HL-60/S4 (cell line): Measurements from ENCODE around the gene GRB2.
"Not testable (repeated sequence)": the region's sequence is repeated elsewhere in the genome, so short reads cannot be mapped to it uniquely, and the experiment has no call there.

Experiments
- in situ Hi-C: fragments of 300-500 bp; cut with MboI; formaldehyde crosslinking; loops from 2 replicates; pipeline ENCODE4 v1.14.3; 2022; ENCODE audit warnings: low sequenced_read_pairs

GRB2 gene

DNA sequence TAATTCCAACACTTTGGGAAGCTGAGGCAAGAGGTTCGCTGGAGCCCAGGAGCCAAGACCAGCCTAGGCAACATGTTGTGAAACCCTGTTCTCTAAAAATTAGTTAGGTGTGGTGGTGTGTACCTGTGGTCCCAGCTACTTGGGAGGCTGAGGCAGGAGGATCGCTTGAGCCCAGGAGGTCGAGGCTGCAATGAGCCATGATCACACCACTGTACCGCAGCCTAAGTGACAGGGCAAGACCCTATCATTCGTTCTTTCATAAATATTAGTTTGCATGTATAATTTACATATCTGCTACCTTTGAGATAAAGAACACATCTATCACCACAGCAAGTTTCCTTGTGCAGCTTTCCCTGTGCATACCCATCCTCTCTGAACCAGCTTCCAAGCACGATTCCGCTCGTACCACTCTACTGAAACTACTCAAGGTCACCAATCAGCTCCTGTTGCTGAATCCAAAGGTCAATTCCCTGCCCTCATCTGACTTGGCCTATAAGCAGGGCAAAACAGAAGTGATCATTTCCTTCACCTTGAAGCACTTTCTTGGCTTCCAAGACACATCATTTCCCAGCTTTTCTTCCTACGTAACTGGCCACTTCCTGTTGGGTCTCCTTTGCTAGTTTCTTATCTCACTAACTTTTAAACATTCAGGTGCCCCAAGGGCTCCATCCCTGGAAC is 49.1 kb downstream of the GRB2 start:
- in situ Hi-C loops: loop anchor here (10.0 kb wide), 1 partner anchor 62 kb away; no protein-coding TSS in a partner anchor

DNA sequence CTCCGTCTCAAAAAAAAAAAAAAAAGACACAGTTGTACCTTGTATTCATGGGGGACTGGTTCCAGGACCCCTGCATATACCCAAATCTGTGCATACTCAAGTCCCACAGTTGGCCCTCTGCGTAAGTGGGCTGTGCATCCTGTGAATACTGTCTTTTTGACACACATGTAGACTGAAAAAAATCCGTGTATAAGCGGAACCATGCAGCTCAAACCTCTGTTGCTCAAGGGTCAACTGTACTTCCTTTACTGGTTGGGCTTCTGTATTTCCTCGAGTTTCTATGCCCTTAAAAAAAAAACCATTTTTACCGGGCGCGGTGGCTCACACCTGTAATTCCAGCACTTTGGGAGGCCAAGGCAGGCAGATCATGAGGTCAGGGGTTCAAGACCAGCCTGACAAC is 52.3 kb downstream of the GRB2 start:
- in situ Hi-C loops: loop anchor here (10.0 kb wide), 1 partner anchor 58 kb away; no protein-coding TSS in a partner anchor

DNA sequence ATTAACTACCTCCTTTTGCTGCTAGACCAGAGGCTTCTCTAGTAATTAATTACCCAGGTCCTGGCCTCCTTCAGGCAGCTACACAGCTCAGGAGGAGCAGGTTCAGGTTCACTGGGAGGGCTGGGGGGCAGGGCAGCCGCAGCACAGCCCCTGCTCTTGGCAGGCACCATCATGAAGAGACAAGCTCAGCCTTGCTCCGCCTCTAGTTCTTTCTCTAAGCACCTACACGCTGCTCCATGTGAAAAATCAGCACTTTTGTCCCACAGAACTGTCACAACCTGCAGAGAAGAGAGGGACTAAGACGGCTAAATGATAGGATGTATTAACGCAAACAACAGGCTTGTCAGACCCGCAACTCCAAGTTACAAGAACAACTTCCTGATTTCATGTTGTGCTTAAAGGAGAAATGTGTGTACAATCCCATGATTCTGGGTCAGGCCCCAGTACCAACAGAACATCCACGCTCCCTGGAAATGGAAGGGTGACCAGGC is 53.4 kb downstream of the GRB2 start:
- in situ Hi-C loops: loop anchor here (10.0 kb wide), 1 partner anchor 57 kb away; no protein-coding TSS in a partner anchor

DNA sequence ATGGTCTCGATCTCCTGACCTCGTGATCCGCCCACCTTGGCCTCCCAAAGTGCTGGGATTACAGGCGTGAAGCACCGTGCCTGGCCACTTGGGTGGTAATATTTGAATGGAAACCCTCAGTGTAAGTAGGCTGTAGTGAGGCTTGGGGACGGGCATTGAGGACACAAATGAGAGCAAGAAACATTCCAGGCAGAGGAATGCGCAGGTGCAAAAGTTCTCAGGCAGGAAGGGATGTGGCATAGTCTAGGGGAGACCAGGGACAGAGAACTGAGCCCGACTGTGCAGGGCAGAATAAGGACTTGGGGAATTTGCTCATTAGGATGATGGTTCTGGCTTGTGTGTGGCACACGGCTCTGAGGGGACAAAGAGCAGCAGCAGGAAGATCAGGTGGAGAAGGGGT is 54.8 kb downstream of the GRB2 start:
- in situ Hi-C loops: loop anchor here (10.0 kb wide), 1 partner anchor 56 kb away; no protein-coding TSS in a partner anchor

DNA sequence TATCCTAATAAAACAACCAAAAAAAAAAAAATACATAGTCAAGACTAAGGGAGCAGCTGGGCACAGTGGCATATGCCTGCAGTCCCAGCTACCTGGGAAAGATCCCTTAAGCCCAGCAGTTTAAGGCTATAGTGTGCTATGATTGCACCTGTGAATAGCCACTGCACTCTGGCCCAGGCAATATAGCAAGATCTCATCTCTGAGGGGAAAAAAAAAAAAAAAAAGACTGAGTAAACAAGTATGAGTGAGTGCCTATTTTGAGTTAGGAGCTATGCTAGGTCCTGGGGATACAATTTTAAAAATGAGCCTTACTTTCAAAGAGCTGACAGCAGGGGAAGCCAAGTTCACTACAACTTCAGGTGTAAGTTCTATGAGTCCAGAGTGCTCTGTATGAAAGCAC is 55.4 kb downstream of the GRB2 start:
- in situ Hi-C loops: loop anchor here (10.0 kb wide), 1 partner anchor 55 kb away; no protein-coding TSS in a partner anchor

DNA sequence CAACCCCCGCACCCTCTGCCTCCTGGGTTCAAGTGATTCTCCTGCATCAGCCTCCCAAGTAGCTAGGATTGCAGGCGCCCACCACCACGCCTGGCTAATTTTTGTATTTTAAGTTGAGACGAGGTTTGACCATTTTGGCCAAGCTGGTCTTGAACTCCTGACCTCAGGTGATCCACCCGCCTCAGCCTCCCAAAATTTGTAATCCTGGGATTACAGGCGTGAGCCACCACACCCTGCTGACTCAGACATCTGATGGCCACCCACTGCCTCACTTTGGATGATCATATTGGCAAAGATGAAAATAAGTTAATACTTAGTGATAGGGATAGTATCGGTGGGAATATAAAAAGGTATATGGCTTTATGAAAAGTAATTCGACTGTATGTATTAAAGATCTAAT is 55.9 kb downstream of the GRB2 start:
- in situ Hi-C loops: no loop called here

DNA sequence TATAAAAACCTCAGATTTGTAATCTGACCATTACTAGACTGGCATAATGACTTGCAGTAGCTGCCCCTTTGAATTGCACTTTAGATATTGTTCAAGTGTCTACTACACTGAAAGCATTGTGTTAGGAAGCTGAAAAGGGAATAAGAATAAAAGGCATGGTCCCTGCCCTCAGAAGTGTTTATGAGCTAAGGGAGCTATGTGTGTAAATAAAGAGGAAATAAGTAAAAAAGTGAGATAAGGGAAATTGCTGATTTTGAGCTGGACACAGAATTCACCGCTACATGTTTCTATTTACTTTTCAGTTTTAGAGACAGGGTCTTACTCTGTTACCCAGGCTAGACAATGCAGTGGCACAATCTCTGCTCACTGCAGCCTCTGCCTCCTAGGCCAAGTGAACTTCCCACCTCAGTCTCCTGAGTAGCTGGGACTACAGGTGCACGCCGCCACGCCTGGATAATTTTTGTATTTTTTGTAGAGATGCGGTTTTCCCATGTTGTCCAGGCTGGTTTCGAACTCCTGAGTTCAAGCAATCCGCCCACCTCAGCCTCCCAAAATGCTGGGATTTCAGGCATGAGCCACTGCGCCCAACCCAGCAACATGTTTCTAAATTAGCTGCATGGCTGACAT is 57.0 kb downstream of the GRB2 start:
- in situ Hi-C loops: no loop called here

DNA sequence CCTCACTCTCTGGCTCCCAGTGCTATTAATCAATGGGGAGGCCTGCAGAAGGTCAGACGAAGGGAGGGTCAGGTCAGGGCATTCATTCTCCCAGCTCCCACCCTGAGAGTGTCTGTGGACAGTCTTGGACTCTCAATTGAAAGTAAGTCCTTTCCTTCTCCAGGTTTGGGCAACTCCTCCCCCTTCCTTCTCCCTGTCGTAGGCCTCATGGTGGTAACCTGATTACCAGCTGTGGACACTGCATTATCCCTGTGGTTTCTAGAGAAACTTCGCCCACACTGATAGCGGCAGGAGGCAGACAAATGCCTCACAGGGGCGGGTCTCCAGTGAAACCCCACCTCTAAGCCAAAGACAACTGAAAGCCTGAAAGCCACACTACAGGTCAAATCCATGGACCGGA is 58.6 kb downstream of the GRB2 start:
- in situ Hi-C loops: no loop called here

DNA sequence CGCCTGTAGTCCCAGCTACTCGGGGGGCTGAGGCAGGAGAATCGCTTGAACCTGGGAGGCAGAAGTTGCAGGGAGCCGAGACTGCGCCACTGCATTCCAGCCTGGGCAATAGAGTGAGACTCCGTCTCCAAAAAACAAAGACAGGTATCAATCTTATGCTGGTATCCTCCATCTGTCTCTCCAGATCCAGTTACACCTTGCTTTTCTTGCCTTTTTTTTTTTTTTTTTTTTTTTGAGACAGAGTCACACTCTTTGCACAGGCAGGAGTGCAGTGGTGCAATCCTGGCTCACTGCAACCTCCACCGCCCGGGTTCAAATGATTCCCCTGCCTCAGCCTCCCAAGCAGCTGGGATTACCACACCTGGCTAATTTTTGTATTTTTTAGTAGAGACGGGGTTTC is 59.1 kb downstream of the GRB2 start:
- in situ Hi-C loops: not testable (repeated sequence)

DNA sequence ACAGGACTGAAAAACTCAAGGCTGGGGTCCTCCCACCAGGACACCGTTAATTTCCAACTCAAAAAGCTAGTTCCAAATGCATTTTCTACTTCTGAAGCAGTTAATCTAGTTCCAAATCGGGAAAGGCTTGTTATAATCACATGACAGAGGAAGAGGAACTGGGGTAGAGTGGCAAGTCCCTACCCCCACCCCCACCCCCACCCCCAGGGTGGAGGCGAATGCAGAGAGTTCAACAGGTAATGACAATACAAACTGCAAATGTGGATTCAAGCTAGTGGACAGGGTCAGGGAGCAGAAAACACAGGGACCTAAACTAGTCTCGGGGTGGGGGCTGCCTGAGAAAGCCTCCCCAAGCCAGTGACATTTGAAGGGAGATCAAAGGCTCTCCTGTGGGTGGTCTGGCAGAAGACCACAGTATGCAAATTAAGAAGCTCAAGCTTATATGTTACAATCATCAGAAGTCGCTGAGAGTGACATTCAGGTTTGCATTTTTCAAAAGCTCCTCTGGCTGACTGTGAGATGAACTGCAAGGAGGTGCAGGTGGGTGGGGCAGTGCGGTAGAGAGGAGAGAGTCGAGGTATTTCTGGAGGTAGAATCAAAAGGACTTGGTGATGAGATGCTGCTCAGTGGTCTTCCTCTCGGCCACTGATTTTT is 59.8 kb downstream of the GRB2 start:
- in situ Hi-C loops: no loop called here

DNA sequence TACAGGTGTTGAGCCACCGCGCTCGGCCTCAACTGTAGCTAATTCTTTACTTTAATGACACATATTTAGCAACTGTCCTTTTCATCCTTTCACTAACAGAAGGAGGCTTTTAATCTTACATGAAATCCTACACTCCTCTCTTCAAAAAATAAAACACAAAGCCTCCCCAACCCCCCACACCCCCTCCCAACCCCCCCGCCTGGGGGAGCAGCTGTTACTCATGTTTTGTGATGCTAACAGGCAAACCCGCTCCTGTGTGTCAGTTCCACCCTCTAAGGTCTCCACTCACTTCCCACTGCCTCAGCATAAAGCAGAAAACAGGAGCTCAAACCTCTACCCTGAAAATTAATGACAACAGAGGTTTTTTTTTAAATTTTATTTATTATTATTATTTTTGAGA is 60.8 kb downstream of the GRB2 start:
- in situ Hi-C loops: no loop called here

DNA sequence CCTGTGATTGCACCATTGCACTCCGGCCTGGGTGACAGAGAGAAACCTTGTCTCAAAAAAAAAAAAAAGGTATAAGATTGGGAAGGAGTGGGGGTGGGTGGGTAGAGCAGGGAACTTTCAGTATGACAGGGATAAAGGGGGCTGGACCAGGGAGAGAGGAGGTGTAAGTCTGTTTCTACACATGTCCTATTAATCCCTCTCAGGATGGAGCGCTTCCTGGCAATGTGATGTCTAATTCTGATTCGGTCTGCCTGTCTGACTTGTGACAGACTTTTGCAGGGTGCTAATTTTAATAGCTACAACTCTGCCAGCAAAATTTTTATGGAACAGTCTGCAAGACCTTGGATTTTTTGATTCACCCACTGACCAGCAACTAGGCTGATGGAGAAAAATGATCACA is 62.5 kb downstream of the GRB2 start:
- in situ Hi-C loops: no loop called here

DNA sequence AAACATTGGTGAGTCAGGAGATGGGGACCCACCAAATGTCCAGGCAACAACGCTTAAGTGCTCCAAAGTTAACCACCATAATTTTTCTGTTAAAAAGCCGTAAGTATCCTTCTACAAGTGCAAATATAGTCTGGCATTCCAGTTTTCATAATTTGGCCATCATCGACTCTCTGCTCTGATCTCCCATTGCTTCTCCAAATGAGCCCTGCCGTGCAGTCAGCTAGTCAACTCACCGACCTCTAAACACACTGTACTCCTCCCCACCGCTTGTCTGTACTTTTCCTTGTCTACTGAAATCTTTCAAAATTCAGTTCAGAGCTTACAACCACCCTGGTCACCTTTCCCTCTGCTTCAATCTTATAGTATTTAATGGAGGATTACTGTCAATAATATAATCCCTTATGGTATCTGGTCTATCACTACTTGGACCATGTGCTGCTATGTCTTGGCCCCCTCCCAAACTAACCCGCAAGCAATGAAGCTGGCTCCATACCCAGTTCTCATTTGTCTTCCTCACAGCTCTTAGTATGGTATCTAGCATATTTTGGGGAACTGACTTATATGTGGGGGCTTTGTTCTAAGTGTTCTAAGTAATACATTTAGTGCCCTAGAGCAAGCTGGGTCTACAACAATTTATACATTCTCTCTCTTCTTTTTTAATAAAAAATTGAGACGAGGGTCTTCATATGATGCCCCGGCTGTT is 63.5 kb downstream of the GRB2 start:
- in situ Hi-C loops: no loop called here

DNA sequence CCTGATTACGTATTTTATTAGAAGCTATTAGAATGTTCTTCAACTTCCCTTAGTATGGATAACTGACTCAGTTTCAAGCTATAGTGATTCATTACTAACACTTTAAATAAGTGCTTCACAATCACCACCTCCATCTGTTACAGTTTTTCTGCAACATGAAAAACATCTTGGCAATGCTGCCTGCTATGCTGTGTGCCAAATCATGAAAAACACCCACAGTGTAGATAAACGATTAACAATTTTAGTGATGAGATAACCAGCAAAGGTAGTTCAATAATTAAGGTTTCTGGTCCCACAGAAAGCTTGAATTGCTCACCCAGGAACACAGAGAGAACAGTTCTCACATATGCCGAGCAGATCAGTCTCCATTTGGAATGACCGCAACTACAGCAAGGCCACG is 64.8 kb downstream of the GRB2 start:
- in situ Hi-C loops: no loop called here

DNA sequence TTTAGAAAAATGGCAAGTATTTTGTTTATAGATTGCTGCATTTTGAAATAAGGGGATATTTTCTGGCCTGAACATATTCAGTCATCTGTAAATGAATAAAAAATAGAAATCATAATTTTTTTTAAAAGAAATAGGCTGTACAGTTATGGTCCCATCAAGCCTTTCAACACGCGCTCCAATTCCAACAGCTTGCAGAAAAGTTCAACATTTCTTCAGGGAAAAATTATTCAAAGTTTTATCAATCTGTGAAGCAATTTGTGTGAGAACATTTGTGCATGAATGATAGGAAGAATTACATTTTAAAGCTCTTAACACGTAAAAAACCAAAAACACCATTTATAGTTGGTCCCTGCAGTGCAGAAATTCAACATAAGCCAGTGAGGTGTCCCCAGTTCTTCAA is 65.5 kb downstream of the GRB2 start:
- in situ Hi-C loops: no loop called here

DNA sequence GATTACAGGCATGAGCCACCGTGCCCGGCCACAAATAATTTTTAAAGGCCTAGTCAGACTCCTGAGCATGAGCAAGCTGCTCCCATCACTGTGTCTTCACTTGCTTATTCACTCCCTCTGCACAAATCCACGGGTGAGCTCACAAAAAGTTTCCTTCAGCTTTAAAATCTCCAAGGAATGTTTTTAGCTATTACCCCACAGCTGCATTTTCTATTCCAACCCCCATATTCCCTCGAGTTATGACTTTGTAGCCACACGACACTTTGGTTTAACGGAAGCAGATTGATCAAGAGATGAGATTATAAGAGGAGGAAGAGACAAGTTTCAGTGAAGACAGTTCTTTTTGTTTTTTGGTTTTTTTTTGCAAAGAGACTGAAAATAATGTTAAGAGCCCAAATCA is 67.1 kb downstream of the GRB2 start:
- in situ Hi-C loops: no loop called here

DNA sequence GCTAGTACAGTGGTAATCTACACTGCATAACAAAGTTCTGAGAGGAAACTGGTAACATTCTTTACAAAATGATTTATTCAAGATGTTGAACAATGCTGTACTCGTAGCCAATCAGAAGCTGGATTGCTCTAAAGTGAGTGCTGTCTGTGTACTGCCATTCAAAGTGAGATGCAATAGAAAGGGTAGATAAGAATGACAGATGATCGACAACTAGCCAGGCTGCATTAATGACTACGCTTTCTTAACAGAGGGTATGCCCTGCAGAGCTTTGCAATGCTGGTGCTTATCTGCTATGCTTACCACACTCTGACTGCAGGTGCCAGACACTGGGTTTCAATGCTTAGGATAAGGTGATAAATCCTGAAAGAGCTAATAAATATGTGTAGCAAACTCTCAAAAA is 70.2 kb downstream of the GRB2 start:
- in situ Hi-C loops: no loop called here

DNA sequence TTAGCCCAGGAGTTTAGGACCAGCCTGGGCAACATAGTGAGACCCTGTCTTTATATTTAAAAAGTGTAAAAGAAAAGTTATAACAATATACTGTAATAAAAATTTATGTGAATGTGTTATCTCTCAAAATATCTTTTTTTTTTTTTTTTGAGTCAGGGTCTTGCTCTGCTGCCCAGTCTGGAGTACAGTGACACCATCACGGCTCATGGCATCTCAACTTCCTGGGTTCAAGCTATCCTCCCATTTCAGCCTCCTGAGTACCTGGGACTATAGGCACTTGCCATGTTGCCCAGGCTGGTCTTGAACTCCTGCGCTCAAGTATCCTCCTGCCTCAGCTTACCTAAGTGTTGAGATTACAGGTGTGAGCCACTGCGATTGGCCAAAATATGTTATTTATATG is 70.8 kb downstream of the GRB2 start:
- in situ Hi-C loops: no loop called here

DNA sequence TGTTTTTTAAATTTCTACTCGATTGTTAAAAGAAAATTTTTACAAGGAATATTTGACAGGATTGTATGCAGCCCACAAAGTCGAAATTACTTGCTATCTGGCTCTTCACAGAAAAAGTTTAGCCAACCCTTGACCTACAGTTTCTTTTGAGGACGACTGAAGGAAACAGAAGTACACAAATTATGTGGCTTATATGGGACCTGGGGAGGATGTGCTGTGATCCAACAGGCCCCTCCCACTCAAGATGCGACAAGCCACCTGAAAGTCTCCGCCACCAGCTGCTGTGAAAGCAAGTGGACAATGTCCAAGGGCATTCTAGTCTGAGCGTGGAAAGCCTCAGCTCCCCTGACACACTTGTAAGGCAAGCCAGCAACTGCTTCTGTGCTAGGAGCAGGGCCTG is 73.8 kb downstream of the GRB2 start:
- in situ Hi-C loops: no loop called here

DNA sequence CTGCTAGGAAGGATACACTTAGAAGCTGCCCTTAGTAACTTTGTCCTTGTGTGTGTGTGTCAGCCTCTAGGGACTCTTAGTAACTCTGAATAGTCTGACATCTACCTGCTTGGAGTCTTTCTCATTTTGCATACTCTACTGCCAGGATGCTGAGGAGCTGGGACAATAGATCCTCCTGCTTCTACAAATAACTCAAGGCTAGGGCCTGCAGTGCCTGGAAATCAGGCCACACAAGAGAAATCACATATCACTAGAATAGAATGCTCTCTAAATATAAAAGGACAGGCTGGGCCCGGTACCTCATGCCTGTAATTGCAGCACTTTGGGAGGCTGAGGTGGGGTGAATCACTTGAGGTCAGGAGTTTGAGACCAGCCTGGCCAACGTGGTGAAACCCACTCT is 77.7 kb downstream of the GRB2 start:
- in situ Hi-C loops: no loop called here

DNA sequence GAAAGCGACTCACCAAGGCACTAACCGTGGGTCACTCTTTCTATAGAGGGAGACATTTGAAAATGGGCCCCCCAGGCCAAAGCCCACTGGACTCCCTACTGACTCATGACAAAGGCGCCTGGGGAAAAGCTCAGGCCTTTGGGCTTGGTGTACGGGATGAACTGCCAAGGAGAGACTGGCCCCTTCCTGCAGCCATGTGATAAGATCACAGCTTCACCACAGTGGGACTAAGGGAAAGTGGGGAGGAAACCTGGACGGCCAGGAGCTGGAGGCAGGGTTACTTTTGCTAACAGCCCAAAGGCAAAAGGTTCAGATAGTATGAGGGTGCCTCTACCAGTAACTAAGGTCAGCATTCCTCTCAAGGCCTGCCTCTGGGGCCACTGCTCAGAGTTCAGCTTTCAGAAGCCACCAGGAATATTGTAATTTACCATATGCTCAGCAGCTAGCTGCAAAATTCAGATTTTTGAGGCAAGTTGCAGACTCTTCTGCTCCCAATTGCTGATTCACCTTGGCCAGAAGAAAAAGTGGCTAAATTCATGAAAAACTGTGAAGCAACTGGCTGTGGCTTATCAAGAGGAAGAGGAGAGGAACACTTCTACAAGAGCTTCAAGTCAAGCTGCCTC is 79.1 kb downstream of the GRB2 start:
- in situ Hi-C loops: no loop called here
